ENCODE results near the gene KCMF1. TPM values are rescaled to one million over a fixed set of nuclear protein-coding genes. Genes with fewer than 3 reads are reported as not detected.

KCMF1 gene
- polyA plus RNA-seq, 1 of the 3 experiments (the other 2 are of a cell fraction) = 37.0 TPM

DNA sequence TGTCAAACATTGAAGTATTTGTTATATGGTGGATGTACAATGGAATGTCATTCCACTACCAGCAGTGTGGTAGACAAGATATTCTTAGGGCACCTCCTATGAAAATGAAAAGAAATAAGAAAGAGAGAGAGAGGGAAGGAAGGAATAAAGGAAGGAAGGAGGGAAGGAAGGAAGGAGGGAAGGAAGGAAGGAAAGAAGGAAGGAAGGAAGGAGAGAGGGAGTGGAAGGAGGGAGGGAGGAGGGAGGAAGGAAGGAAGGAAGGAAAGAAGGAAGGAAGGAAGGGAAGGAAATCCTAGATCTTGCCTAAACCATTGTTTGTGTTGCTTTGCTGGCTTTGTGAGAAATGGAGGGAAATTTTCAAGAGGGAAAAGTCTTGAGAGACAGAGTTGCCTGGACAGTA, 112.1 kb downstream of the KCMF1 start:
- DNase-seq = no peak
- Histone ChIP-seq H3K27ac (ENCODE audit: low read depth in 2 of 2, low read length in 1 of 2) (no peak overlapping the region), H3K4me1 (ENCODE audit: control insufficient read depth in 1 of 2, insufficient read depth in 2 of 2, low read depth in 1 of 2, low read length in 1 of 2) (no peaks in the 10 kb centered on the region; a peak in 1 of 4 replicates), H3K4me3 (ENCODE audit: low read depth in 2 of 2, low read length in 1 of 2) (no peak overlapping the region), H3K79me2 (ENCODE audit: insufficient read depth) (no peaks in the 10 kb centered on the region), H3K27me3 (ENCODE audit: insufficient read depth) (peaks cover 11% of the 10 kb centered on the region; the same call in 1 of the 2 replicates), H3K9ac (no peak overlapping the region), H3K36me3 (replicated peaks in 1 of 2; ENCODE audit: control insufficient read depth in 1 of 2, insufficient read depth in 2 of 2, low read length in 1 of 2) (no peaks in the 10 kb centered on the region), H3K4me2 (no peak overlapping the region), H3K9me3 (no peaks in the 10 kb centered on the region), H4K20me1 (ENCODE audit: insufficient read depth) (no peaks in the 10 kb centered on the region), H3K9me2 (no peaks in the 10 kb centered on the region), H3F3A (replicated peaks; ENCODE audit: insufficient read depth) (no peaks in the 10 kb centered on the region), H2AFZ (ENCODE audit: low read depth) (no peak overlapping the region)
- ChIA-PET CTCF (interaction anchor here (1.2 kb wide), 1 partner anchor 16 kb away, joined by 3 read pairs; no protein-coding TSS in a partner anchor), POLR2A (interaction anchor here (0.6 kb wide), 1 partner anchor 115 kb away, joined by 3 read pairs; no protein-coding TSS in a partner anchor)
- TF ChIP-seq ELF1 (IDR thresholded peaks at IDR 0.05) (no peak), CHD2 (IDR thresholded peaks at IDR 0.05; ENCODE audit: low read length, partially characterized antibody) (no peak), YY1 (IDR thresholded peaks at IDR 0.05; ENCODE audit: low read depth) (no peak), EZH2phosphoT487 (IDR thresholded peaks at IDR 0.05; ENCODE audit: borderline replicate concordance, low read depth) (no peak), TCF12 (IDR thresholded peaks at IDR 0.05) (no peak)
- TF ChIP-seq, protein P1, sequence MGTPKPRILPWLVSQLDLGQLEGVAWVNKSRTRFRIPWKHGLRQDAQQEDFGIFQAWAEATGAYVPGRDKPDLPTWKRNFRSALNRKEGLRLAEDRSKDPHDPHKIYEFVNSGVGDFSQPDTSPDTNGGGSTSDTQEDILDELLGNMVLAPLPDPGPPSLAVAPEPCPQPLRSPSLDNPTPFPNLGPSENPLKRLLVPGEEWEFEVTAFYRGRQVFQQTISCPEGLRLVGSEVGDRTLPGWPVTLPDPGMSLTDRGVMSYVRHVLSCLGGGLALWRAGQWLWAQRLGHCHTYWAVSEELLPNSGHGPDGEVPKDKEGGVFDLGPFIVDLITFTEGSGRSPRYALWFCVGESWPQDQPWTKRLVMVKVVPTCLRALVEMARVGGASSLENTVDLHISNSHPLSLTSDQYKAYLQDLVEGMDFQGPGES (IDR thresholded peaks at IDR 0.05; ENCODE audit: low read depth, low read length) = no peak

DNA sequence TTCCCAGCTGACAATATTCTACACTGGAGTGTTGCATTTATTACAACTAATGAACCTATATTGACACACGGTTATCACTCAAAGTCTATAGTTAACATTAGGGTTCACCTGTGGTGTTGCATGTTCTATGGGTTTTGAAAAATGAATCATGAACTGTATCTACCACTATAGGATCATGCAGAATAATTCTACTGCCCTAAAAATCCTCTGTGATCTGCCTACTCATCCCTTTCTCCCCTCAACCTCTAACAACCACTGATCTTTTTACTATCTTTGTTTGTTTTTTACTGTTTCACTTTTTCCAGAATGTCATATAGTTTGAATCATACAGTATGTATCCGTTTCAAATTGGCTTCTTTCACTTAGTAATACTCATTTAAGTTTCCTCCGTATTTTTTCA, 114.6 kb downstream of the KCMF1 start:
- H3K4me1 ChIP-seq (ENCODE audit: control insufficient read depth in 1 of 2, insufficient read depth in 2 of 2, low read depth in 1 of 2, low read length in 1 of 2) = no peaks in the 10 kb centered on the region
- WGBS (ENCODE audit: low lambda C conversion rate) = 12% methylated on average over 3 of the region's 3 CpGs
- no peak overlapping the region for H3K4me3 ChIP-seq (ENCODE audit: low read depth in 2 of 2, low read length in 1 of 2)
- no peaks in the 10 kb centered on the region for H3K9me2 ChIP-seq
- no peaks in the 10 kb centered on the region for H3F3A ChIP-seq (replicated peaks; ENCODE audit: insufficient read depth)
- no peaks in the 10 kb centered on the region for H3K9me3 ChIP-seq
- H2AFZ ChIP-seq (ENCODE audit: low read depth) = no peak overlapping the region
- no peaks in the 10 kb centered on the region for H3K36me3 ChIP-seq (replicated peaks in 1 of 2; ENCODE audit: control insufficient read depth in 1 of 2, insufficient read depth in 2 of 2, low read length in 1 of 2)
- H3K79me2 ChIP-seq (ENCODE audit: insufficient read depth) = no peaks in the 10 kb centered on the region
- H3K27ac ChIP-seq (ENCODE audit: low read depth in 2 of 2, low read length in 1 of 2) = no peak overlapping the region
- H3K9ac ChIP-seq = no peak overlapping the region
- H3K4me2 ChIP-seq = no peak overlapping the region
- no peaks in the 10 kb centered on the region for H4K20me1 ChIP-seq (ENCODE audit: insufficient read depth)
- CTCF ChIA-PET = interaction anchor here (1.5 to 2.1 kb wide), 2 partner anchors 8 to 19 kb away, joined by 4 to 6 read pairs; no protein-coding TSS in a partner anchor
- POLR2A ChIA-PET = no interaction called here
- H3K27me3 ChIP-seq (ENCODE audit: insufficient read depth) = peaks cover 27% of the 10 kb centered on the region; the same call in 1 of the 2 replicates
- TF ChIP-seq, protein P2, sequence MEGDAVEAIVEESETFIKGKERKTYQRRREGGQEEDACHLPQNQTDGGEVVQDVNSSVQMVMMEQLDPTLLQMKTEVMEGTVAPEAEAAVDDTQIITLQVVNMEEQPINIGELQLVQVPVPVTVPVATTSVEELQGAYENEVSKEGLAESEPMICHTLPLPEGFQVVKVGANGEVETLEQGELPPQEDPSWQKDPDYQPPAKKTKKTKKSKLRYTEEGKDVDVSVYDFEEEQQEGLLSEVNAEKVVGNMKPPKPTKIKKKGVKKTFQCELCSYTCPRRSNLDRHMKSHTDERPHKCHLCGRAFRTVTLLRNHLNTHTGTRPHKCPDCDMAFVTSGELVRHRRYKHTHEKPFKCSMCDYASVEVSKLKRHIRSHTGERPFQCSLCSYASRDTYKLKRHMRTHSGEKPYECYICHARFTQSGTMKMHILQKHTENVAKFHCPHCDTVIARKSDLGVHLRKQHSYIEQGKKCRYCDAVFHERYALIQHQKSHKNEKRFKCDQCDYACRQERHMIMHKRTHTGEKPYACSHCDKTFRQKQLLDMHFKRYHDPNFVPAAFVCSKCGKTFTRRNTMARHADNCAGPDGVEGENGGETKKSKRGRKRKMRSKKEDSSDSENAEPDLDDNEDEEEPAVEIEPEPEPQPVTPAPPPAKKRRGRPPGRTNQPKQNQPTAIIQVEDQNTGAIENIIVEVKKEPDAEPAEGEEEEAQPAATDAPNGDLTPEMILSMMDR (IDR thresholded peaks at IDR 0.05) = no peak
- TF ChIP-seq MEF2A (IDR thresholded peaks at IDR 0.05; ENCODE audit: borderline replicate concordance, low read depth) = no peak
- TF ChIP-seq, protein P3, sequence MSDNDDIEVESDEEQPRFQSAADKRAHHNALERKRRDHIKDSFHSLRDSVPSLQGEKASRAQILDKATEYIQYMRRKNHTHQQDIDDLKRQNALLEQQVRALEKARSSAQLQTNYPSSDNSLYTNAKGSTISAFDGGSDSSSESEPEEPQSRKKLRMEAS (IDR thresholded peaks at IDR 0.05; ENCODE audit: low read depth) = no peak
- TF ChIP-seq EZH2phosphoT487 (IDR thresholded peaks at IDR 0.05; ENCODE audit: borderline replicate concordance, low read depth) = no peak
- no peak for TF ChIP-seq SMC3 (IDR thresholded peaks at IDR 0.05; ENCODE audit: low read depth, low read length)
- TF ChIP-seq NFIC (IDR thresholded peaks at IDR 0.05; ENCODE audit: borderline replicate concordance) = no peak
- TF ChIP-seq FOXM1 (IDR thresholded peaks at IDR 0.05; ENCODE audit: low read depth) = no peak
- no peak for TF ChIP-seq SIN3A (IDR thresholded peaks at IDR 0.05; ENCODE audit: borderline replicate concordance, low read depth, low read length)
- no peak for TF ChIP-seq RFX5 (IDR thresholded peaks at IDR 0.05; ENCODE audit: low read length)
- no peak for TF ChIP-seq JUND (IDR thresholded peaks at IDR 0.05)
- TF ChIP-seq GATA2 (CRISPR knock-in tag; IDR thresholded peaks at IDR 0.05) = no peak
- DNase-seq = no peak
